Measurements from ENCODE around the gene PRELP.

The PRELP gene

GRCh38 chr1:203539831-203540546 is 64.4 kb downstream of the PRELP start:
- peak; percentile 25; the same call in 2 of the 3 replicates for ATAC-seq
- no peak for TF ChIP-seq BACH2 (CRISPR knock-in tag; IDR thresholded peaks at IDR 0.05; ENCODE audit: borderline replicate concordance)
- TF ChIP-seq, protein P1, sequence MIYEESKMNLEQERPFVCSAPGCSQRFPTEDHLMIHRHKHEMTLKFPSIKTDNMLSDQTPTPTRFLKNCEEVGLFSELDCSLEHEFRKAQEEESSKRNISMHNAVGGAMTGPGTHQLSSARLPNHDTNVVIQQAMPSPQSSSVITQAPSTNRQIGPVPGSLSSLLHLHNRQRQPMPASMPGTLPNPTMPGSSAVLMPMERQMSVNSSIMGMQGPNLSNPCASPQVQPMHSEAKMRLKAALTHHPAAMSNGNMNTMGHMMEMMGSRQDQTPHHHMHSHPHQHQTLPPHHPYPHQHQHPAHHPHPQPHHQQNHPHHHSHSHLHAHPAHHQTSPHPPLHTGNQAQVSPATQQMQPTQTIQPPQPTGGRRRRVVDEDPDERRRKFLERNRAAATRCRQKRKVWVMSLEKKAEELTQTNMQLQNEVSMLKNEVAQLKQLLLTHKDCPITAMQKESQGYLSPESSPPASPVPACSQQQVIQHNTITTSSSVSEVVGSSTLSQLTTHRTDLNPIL (CRISPR knock-in tag; IDR thresholded peaks at IDR 0.05; ENCODE audit: low read depth) = no peak
- no peak for TF ChIP-seq ZFP3 (CRISPR knock-in tag; IDR thresholded peaks at IDR 0.05)
- TF ChIP-seq ARNTL (CRISPR knock-in tag; IDR thresholded peaks at IDR 0.05; ENCODE audit: borderline replicate concordance, low read depth) = no peak

Data from SK-N-SH treated with all-trans-retinoic acid at 6 μM for 48 hours (cell line).